Calu3 (cell line): Measurements from ENCODE around the gene TRMT44. TPM values are rescaled to one million over a fixed set of nuclear protein-coding genes. Genes with fewer than 3 reads are reported as not detected.

Experiments used
- BruUV-seq: library from RNA; stranded (reverse); fragments of 400-500 nt; replicated peaks from 2 replicates; lab custom pipeline; 2021; lab: Mats Ljungman, UMichigan
- CTCF ChIA-PET: fragments of 300-600 bp; sonication (Branson Sonifier 250); formaldehyde crosslinking; loops from one replicate; lab custom pipeline; 2022; ENCODE audit warnings: antibody characterized with exemption; lab: Charles Lee
- DNase-seq: peaks from one replicate; pipeline ENCODE4 v3.0.0; 2022
- H3K27ac Mint-ChIP-seq: one replicate; pipeline ENCODE4 v1.8.0; 2022; ENCODE audit warnings: mixed read lengths; ENCODE audit not compliant: unreplicated experiment
- H3K27me3 Mint-ChIP-seq: one replicate; pipeline ENCODE4 v1.8.0; 2022; ENCODE audit warnings: mixed read lengths; ENCODE audit not compliant: unreplicated experiment
- H3K36me3 Mint-ChIP-seq: one replicate; pipeline ENCODE4 v1.8.0; 2022; ENCODE audit warnings: mild to moderate bottlenecking, moderate library complexity, mixed read lengths; ENCODE audit not compliant: insufficient read depth, unreplicated experiment
- H3K4me1 Mint-ChIP-seq: one replicate; pipeline ENCODE4 v1.8.0; 2022; ENCODE audit warnings: mild to moderate bottlenecking, low read depth, mixed read lengths; ENCODE audit not compliant: unreplicated experiment
- H3K4me3 Mint-ChIP-seq: one replicate; pipeline ENCODE4 v1.8.0; 2022; ENCODE audit warnings: mild to moderate bottlenecking, low read depth, moderate library complexity, mixed read lengths; ENCODE audit not compliant: unreplicated experiment
- H3K9me3 Mint-ChIP-seq: one replicate; pipeline ENCODE4 v1.8.0; 2022; ENCODE audit warnings: low read depth, mixed read lengths; ENCODE audit not compliant: unreplicated experiment
- intact Hi-C: fragments of 100-400 bp; cut with micrococcal nuclease; formaldehyde crosslinking; loops from one replicate; pipeline ENCODE4 v1.10.0; 2022; ENCODE audit not compliant: unreplicated experiment
- total RNA-seq: library from RNA; stranded (reverse); gene quantifications from 2 replicates; pipeline ENCODE4 v1.2.3, GENCODE V29; 2022
- TF ChIP-seq, protein P1 (sequence below): fragments of 200-600 bp; IDR thresholded peaks from one replicate; pipeline ENCODE4 v1.8.0; 2022; ENCODE audit warnings: antibody characterized with exemption; ENCODE audit not compliant: unreplicated experiment

TRMT44 gene
- total RNA-seq, 1 experiment from 2014 or later = 21.5 TPM

DNA sequence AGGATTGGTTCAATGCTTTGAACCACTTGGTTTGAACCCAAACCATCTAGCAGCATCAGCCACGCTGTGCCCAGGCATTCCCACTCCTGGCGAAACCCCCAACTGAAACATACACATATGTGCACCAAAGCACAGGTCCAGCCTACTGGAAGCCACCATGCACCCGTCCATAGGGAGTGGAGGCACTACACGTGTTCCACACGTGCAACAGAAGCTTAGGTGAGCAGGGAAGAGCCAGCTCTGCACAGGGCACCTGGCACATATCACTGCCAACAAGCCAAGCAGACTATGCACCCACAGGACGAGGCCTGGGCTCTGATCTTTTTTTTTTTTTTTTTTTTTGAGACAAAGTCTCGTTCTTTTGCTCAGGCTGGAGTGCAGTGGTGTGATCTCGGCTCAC lies 73.4 kb downstream of the TRMT44 start:
- Mint-ChIP-seq H3K27ac (no peak overlapping the region), H3K4me3 (no peak overlapping the region), H3K36me3 (no peaks in the 10 kb centered on the region), H3K9me3 (no peaks in the 10 kb centered on the region), H3K27me3 (no peaks in the 10 kb centered on the region), H3K4me1 (no peaks in the 10 kb centered on the region)
- CTCF ChIA-PET = no interaction called here
- no TSS peak for BruUV-seq
- TF ChIP-seq, protein P1, sequence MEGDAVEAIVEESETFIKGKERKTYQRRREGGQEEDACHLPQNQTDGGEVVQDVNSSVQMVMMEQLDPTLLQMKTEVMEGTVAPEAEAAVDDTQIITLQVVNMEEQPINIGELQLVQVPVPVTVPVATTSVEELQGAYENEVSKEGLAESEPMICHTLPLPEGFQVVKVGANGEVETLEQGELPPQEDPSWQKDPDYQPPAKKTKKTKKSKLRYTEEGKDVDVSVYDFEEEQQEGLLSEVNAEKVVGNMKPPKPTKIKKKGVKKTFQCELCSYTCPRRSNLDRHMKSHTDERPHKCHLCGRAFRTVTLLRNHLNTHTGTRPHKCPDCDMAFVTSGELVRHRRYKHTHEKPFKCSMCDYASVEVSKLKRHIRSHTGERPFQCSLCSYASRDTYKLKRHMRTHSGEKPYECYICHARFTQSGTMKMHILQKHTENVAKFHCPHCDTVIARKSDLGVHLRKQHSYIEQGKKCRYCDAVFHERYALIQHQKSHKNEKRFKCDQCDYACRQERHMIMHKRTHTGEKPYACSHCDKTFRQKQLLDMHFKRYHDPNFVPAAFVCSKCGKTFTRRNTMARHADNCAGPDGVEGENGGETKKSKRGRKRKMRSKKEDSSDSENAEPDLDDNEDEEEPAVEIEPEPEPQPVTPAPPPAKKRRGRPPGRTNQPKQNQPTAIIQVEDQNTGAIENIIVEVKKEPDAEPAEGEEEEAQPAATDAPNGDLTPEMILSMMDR = no peak
- DNase-seq = no peak
- intact Hi-C loops = no loop called here

DNA sequence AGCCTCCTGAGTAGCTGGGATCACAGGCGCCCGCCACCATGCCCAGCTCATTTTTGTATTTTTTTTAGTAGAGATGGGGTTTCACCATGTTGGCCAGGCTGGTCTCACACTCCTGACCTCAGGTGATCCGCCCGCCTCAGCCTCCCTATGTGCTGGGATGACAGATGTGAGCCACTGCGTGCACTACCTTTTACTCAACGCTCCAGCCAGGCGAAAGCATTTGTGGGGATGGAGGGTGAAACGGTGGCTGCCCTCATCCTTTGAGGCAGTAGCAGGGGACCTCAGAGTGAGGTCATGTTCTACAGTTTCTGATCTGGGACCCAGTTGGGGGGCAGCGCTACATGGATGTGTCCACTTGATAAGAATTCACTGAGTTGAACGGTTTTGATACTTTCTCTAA lies 73.8 kb downstream of the TRMT44 start:
- Mint-ChIP-seq H3K4me1 (no peaks in the 10 kb centered on the region), H3K27me3 (no peaks in the 10 kb centered on the region), H3K9me3 (no peaks in the 10 kb centered on the region), H3K27ac (no peak overlapping the region), H3K36me3 (no peaks in the 10 kb centered on the region), H3K4me3 (no peak overlapping the region)
- no peak for DNase-seq
- TF ChIP-seq, protein P1 = no peak
- intact Hi-C loops = no loop called here
- BruUV-seq = no TSS peak
- CTCF ChIA-PET = no interaction called here

DNA sequence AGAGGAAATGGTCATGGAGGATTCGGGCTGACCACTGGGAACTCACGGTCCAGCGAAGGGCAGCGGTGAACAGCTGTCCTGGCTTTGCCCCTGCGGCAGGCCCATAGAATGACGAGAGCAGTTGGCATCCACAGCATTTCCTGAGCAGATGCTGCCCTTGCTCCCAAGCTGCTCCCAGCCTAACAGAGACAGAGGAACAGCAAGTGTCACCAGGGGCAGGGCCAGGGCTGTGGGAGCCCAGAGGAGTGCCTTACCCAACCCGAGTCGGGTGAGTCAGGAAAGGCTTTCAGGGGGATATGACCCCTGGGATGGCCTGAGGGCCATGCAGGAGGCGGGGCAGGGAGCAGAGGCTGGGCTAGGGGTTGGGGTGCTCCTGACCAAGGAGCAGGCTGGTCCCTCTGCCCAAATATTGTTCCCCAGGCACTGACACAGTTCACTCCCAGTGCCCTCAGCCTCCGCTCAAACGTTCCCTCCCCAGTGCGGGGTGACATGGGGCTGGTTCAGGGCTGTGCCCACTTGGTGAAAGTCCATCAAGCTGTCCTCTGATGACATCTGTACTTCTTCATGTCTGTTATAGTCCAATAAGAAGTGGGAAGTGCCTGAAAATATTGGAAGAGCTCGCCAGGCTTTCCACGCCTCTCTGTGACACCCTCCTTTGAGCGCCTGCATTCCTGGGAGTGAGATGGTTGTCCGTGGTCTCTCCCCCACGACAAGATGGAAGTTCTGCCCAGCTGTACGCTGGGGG lies 74.9 kb downstream of the TRMT44 start:
- intact Hi-C loops = no loop called here
- no TSS peak for BruUV-seq

DNA sequence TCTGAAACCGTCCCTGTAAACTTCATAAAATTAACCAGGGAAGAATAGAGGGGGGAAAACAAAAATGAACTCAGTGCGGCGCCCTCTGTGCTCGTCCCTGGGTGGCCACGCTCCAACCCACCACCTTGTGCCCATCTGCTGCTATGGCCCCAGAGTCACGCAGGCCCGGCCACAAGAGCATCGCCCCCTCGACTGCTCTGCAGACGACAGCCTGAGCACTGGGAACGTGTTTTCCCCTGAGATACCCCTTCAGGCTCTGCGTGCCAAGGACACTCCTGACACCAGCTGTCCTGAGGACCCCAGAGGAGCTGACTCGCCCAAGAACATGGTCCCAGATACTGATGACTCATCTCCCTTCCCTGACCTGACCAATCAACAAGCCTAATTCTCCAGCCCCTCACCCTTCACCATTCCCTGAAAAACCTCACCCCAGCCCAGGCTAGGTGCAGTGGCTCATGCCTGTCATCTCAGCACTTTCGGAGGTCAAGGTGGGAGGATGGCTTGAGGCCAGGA lies 75.5 kb downstream of the TRMT44 start:
- TF ChIP-seq, protein P1 = no peak
- Mint-ChIP-seq H3K4me1 (no peaks in the 10 kb centered on the region), H3K27me3 (no peaks in the 10 kb centered on the region), H3K4me3 (no peak overlapping the region), H3K27ac (no peak overlapping the region), H3K9me3 (no peaks in the 10 kb centered on the region), H3K36me3 (no peaks in the 10 kb centered on the region)
- no TSS peak for BruUV-seq
- CTCF ChIA-PET = interaction anchor here (1.2 kb wide), 1 partner anchor 18 kb away, joined by 3 read pairs; no protein-coding TSS in a partner anchor
- no peak for DNase-seq
- intact Hi-C loops = no loop called here

More for the DNA sequence above, 74.9 kb downstream of the TRMT44 start:
- TF ChIP-seq, protein P1 = no peak
- DNase-seq = no peak
- Mint-ChIP-seq H3K9me3 (no peaks in the 10 kb centered on the region), H3K27me3 (no peaks in the 10 kb centered on the region), H3K4me3 (no peak overlapping the region), H3K36me3 (no peaks in the 10 kb centered on the region), H3K27ac (no peak overlapping the region), H3K4me1 (no peaks in the 10 kb centered on the region)
- CTCF ChIA-PET = interaction anchor here (1.2 kb wide), 1 partner anchor 18 kb away, joined by 3 read pairs; no protein-coding TSS in a partner anchor
